ENCODE results near the gene MAP2K3.
"Not testable (repeated sequence)": the region's sequence is repeated elsewhere in the genome, so short reads cannot be mapped to it uniquely, and the experiment has no call there.

DNA sequence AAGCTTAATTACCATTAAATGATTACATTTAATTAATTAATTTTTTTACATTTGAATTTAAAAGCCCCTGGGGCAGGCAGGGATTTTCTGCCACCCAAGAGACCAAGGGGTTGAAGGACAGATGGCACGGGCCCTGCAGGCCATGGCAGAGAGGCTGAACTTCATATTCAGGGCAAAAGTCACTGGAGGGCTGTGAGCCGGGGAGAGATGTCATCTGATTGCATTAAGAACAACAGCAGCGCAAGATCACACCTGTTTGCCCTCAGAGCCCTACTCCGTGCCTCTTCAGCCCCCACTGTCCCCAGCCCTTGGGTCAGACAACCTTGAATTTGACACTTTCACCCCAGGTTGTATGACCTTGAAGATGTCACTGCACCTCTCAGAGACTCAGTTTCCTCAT is 35.9 kb downstream of the MAP2K3 start:
- not testable (repeated sequence) for TF ChIP-seq CTCF (IDR thresholded peaks at IDR 0.05; ENCODE audit: control extremely low read depth in 1 of 3, insufficient read depth in 1 of 3, low read depth in 1 of 3, low read length in 3 of 3); RAD21 (IDR thresholded peaks at IDR 0.05 in 1 of 2, conservative IDR thresholded peaks at IDR 0.05 in 1 of 2; ENCODE audit: low read depth in 2 of 2, low read length in 2 of 2); CREB1 (IDR thresholded peaks at IDR 0.05); EZH2 (IDR thresholded peaks at IDR 0.05; ENCODE audit: low read depth, low read length, severe bottlenecking); EP300 (IDR thresholded peaks at IDR 0.05; ENCODE audit: borderline replicate concordance in 1 of 2, low read depth in 2 of 2, low read length in 2 of 2)
